Prostate gland (tissue), 2 donors: ENCODE measurements around the gene P3H2.

Source experiments
- POLR2AphosphoS5 ChIP-seq: sonication (generic); formaldehyde crosslinking; IDR thresholded peaks from one replicate; pipeline ENCODE4 v1.6.1; 2017; ENCODE audit warnings: antibody characterized with exemption
- TF ChIP-seq, protein P1 (sequence below), 4 experiments: fragments of 200-600 bp in 2 of 4; fragments of 450-650 bp in 2 of 4; sonication (generic) in 2 of 4; IDR thresholded peaks; 1 replicate in 3 of 4; 2 replicates in 1 of 4; pipeline ENCODE4 v1.5.1; 2016 to 2019; ENCODE audit warnings: antibody characterized with exemption in 4 of 4, mild to moderate bottlenecking in 2 of 4, moderate library complexity in 2 of 4

DNA sequence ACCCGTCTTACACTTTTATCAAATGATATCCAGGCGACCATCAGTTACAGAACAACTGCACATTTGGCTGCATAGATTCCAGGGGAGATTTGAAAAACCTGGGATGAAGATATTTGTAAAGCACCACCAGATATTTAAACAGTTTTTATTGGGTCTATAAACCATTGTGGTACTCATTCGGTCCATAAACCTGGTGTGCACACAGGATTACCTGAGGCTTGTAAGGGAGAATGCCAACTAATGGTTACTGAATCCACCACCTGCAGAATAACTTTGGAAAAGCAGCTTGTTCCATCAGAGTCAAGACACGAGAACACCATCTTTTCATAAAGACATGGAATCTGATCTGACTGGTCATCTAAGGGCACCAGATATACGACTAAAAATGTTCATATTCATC is 80.6 kb downstream of the P3H2 start:
- TF ChIP-seq POLR2AphosphoS5: peak; percentile 74
- TF ChIP-seq, protein P1, sequence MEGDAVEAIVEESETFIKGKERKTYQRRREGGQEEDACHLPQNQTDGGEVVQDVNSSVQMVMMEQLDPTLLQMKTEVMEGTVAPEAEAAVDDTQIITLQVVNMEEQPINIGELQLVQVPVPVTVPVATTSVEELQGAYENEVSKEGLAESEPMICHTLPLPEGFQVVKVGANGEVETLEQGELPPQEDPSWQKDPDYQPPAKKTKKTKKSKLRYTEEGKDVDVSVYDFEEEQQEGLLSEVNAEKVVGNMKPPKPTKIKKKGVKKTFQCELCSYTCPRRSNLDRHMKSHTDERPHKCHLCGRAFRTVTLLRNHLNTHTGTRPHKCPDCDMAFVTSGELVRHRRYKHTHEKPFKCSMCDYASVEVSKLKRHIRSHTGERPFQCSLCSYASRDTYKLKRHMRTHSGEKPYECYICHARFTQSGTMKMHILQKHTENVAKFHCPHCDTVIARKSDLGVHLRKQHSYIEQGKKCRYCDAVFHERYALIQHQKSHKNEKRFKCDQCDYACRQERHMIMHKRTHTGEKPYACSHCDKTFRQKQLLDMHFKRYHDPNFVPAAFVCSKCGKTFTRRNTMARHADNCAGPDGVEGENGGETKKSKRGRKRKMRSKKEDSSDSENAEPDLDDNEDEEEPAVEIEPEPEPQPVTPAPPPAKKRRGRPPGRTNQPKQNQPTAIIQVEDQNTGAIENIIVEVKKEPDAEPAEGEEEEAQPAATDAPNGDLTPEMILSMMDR (IDR thresholded peaks at IDR 0.05): no peak
